Prostate gland (tissue), 2 donors: Measurements from ENCODE around the gene CEACAM19. TPM values are rescaled to one million over a fixed set of nuclear protein-coding genes. Genes with fewer than 3 reads are reported as not detected.

ENCODE experiments used
- DNase-seq: peaks from one replicate; pipeline ENCODE4 v3.0.0-alpha.2; 2019; ENCODE audit warnings: low spot score
- H3K27ac ChIP-seq, 2 donors: fragments of 200-600 bp; sonication (generic); 2 replicates each; pipeline ENCODE4 v1.5.1; 2017 to 2019
- H3K27me3 ChIP-seq: fragments of 200-600 bp; sonication (generic); replicated peaks from 2 replicates; pipeline ENCODE4 v1.5.1; 2019; ENCODE audit not compliant: insufficient read depth
- H3K36me3 ChIP-seq, 2 donors: fragments of 200-600 bp; sonication (generic); 1 replicate in 1 of 2; 2 replicates in 1 of 2; pipeline versions ENCODE4 v1.5.1 to v1.8.1; 2017 to 2019
- H3K4me1 ChIP-seq: fragments of 200-600 bp; sonication (generic); replicated peaks from 2 replicates; pipeline ENCODE4 v1.5.1; 2019
- H3K4me3 ChIP-seq, 2 donors: fragments of 200-600 bp; sonication (generic); 2 replicates each; pipeline ENCODE4 v1.5.1; 2017 to 2019
- H3K9me3 ChIP-seq: fragments of 200-600 bp; sonication (generic); 2 replicates; pipeline ENCODE4 v1.5.1; 2017
- CTCF ChIP-seq, 4 experiments: fragments of 200-600 bp in 2 of 4; fragments of 450-650 bp in 2 of 4; sonication (generic) in 2 of 4; IDR thresholded peaks; 1 replicate in 3 of 4; 2 replicates in 1 of 4; pipeline ENCODE4 v1.5.1; 2016 to 2019; ENCODE audit warnings: antibody characterized with exemption in 4 of 4, mild to moderate bottlenecking in 2 of 4, moderate library complexity in 2 of 4
- POLR2A ChIP-seq: fragments of 450-650 bp; IDR thresholded peaks from one replicate; pipeline ENCODE4 v1.6.1; 2016; ENCODE audit warnings: antibody characterized with exemption, mild to moderate bottlenecking
- POLR2AphosphoS5 ChIP-seq: sonication (generic); formaldehyde crosslinking; IDR thresholded peaks from one replicate; pipeline ENCODE4 v1.6.1; 2017; ENCODE audit warnings: antibody characterized with exemption
- WGBS: methylation state at CpG from one replicate; pipeline ENCODE4 v1.1.5; 2018; 5-methylcytosine and 5-hydroxymethylcytosine counted together
- intact Hi-C: fragments of 100-400 bp; cut with DNase I; formaldehyde crosslinking; loops from one replicate; pipeline ENCODE4 v1.14.2; 2022
- total RNA-seq, 2 donors: library from RNA; depleted of rRNA; stranded (reverse); fragments of >200 nt; gene quantifications; one replicate each; pipeline ENCODE4 v1.1.0, GENCODE V29; 2016

The CEACAM19 gene
- total RNA-seq, 2 donors from 2014 or later: 3.6 to 8.1 TPM

- H3K9me3 ChIP-seq: no peaks in the 10 kb centered on the region
- H3K36me3 ChIP-seq: no peaks in the 10 kb centered on the region
- H3K27me3 ChIP-seq: no peaks in the 10 kb centered on the region
- 71% methylated on average over 6 of the region's 6 CpGs for WGBS
- no peak for DNase-seq
- H3K27ac ChIP-seq: no peak overlapping the region
- H3K4me3 ChIP-seq: no peak overlapping the region
- intact Hi-C loops: no loop called here
- TF ChIP-seq POLR2A (no peak), POLR2AphosphoS5 (no peak), CTCF (IDR thresholded peaks at IDR 0.05) (no peak)
- H3K4me1 ChIP-seq: no peaks in the 10 kb centered on the region
Measured at GRCh38 chr19:44728178-44728577, 56.9 kb downstream of the CEACAM19 start.

- Histone ChIP-seq H3K36me3 (no peaks in the 10 kb centered on the region), H3K27me3 (no peaks in the 10 kb centered on the region), H3K4me3 (no peak overlapping the region), H3K4me1 (no peaks in the 10 kb centered on the region), H3K27ac (no peak overlapping the region), H3K9me3 (no peaks in the 10 kb centered on the region)
- no peak for DNase-seq
- intact Hi-C loops: no loop called here
- TF ChIP-seq POLR2A (no peak), POLR2AphosphoS5 (no peak), CTCF (IDR thresholded peaks at IDR 0.05) (no peak)
- 85% methylated on average over 8 of the region's 8 CpGs for WGBS
Measured at GRCh38 chr19:44729516-44730033, 58.3 kb downstream of the CEACAM19 start.

- WGBS: 92% methylated on average over 5 of the region's 5 CpGs
- TF ChIP-seq POLR2AphosphoS5 (no peak), CTCF (IDR thresholded peaks at IDR 0.05) (no peak), POLR2A (no peak)
- Histone ChIP-seq H3K36me3 (no peaks in the 10 kb centered on the region), H3K9me3 (no peaks in the 10 kb centered on the region), H3K27ac (no peak overlapping the region), H3K4me1 (no peaks in the 10 kb centered on the region), H3K27me3 (no peaks in the 10 kb centered on the region), H3K4me3 (no peak overlapping the region)
- DNase-seq: no peak
- intact Hi-C loops: no loop called here
Measured at GRCh38 chr19:44731081-44731480, 59.8 kb downstream of the CEACAM19 start.

GRCh38 chr19:44731622-44732021, 60.3 kb downstream of the CEACAM19 start:
- Histone ChIP-seq H3K9me3 (no peaks in the 10 kb centered on the region), H3K36me3 (no peaks in the 10 kb centered on the region), H3K27me3 (no peaks in the 10 kb centered on the region), H3K27ac (no peak overlapping the region), H3K4me1 (no peaks in the 10 kb centered on the region), H3K4me3 (no peak overlapping the region)
- no peak for DNase-seq
- intact Hi-C loops: no loop called here
- WGBS: 70% methylated on average over 5 of the region's 5 CpGs
- no peak for TF ChIP-seq CTCF (IDR thresholded peaks at IDR 0.05)
- TF ChIP-seq POLR2A: no peak
- TF ChIP-seq POLR2AphosphoS5: no peak

GRCh38 chr19:44732235-44733014, 61.1 kb downstream of the CEACAM19 start:
- H3K27ac ChIP-seq: no peak overlapping the region
- no peaks in the 10 kb centered on the region for H3K4me1 ChIP-seq
- no peaks in the 10 kb centered on the region for H3K36me3 ChIP-seq
- H3K27me3 ChIP-seq: no peaks in the 10 kb centered on the region
- H3K9me3 ChIP-seq: no peaks in the 10 kb centered on the region
- no peak for DNase-seq
- TF ChIP-seq CTCF (IDR thresholded peaks at IDR 0.05) (no peak), POLR2AphosphoS5 (no peak), POLR2A (no peak)
- 75% methylated on average over 11 of the region's 11 CpGs for WGBS
- intact Hi-C loops: no loop called here
- H3K4me3 ChIP-seq: no peak overlapping the region
